ENCODE data around the gene EIF2AK3.

- TF ChIP-seq, protein P1, sequence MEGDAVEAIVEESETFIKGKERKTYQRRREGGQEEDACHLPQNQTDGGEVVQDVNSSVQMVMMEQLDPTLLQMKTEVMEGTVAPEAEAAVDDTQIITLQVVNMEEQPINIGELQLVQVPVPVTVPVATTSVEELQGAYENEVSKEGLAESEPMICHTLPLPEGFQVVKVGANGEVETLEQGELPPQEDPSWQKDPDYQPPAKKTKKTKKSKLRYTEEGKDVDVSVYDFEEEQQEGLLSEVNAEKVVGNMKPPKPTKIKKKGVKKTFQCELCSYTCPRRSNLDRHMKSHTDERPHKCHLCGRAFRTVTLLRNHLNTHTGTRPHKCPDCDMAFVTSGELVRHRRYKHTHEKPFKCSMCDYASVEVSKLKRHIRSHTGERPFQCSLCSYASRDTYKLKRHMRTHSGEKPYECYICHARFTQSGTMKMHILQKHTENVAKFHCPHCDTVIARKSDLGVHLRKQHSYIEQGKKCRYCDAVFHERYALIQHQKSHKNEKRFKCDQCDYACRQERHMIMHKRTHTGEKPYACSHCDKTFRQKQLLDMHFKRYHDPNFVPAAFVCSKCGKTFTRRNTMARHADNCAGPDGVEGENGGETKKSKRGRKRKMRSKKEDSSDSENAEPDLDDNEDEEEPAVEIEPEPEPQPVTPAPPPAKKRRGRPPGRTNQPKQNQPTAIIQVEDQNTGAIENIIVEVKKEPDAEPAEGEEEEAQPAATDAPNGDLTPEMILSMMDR (IDR thresholded peaks at IDR 0.05): no peak
- TF ChIP-seq POLR2A (IDR thresholded peaks at IDR 0.05): no peak
Measured at GRCh38 chr2:88667219-88667618, 40.0 kb upstream of the EIF2AK3 start.
